Endothelial cell of umbilical vein (primary cell): ENCODE data around the gene SPATA6L. TPM values are rescaled to one million over a fixed set of nuclear protein-coding genes. Genes with fewer than 3 reads are reported as not detected.

Experiments
- BruUV-seq: library from RNA; stranded (reverse); fragments of 400-500 nt; replicated peaks from 2 replicates; lab custom pipeline; 2021; lab: Mats Ljungman, UMichigan
- CTCF ChIA-PET: fragments of 300-600, 350-600 bp; sonication (Branson Sonifier 250); formaldehyde crosslinking; loops from one replicate; lab custom pipeline; 2021; ENCODE audit warnings: antibody characterized with exemption, inconsistent platforms; lab: Charles Lee
- POLR2A ChIA-PET: fragments of 300-600, 350-600 bp; sonication (Branson Sonifier 250); formaldehyde crosslinking; loops from one replicate; lab custom pipeline; 2021; ENCODE audit warnings: antibody characterized with exemption, inconsistent platforms; lab: Charles Lee
- DNase-seq: peaks from one replicate; pipeline ENCODE4 v3.0.0-alpha.2; 2011; ENCODE audit warnings: low read depth, low spot score
- FAIRE-seq: peaks from 2 replicates; lab custom pipeline; 2011; peaks lifted over from hg19 to GRCh38; lab: Jason Lieb, UNC
- H2AFZ ChIP-seq: 2 replicates; pipeline ENCODE4 v1.6.0; 2012; ENCODE audit warnings: low read depth, low read length, control low read depth, inconsistent platforms
- H3K27ac ChIP-seq: 2 replicates; pipeline ENCODE4 v1.5.1; 2011; ENCODE audit warnings: low read depth, mild to moderate bottlenecking, control low read depth, low read length, moderate library complexity; ENCODE audit not compliant: insufficient read depth
- H3K27me3 ChIP-seq, 2 experiments: 2 replicates each; pipeline versions ENCODE4 v1.6.0 to v1.6.1; 2011; ENCODE audit warnings: low read length in 2 of 2, mixed read lengths in 1 of 2; ENCODE audit not compliant: control insufficient read depth in 2 of 2, insufficient read depth in 2 of 2
- H3K36me3 ChIP-seq, 2 experiments: 2 replicates in 1 of 2; 3 replicates in 1 of 2; pipeline ENCODE4 v1.5.1; 2011; ENCODE audit warnings: low read length in 2 of 2, mild to moderate bottlenecking in 1 of 2, moderate library complexity in 1 of 2; ENCODE audit not compliant: control insufficient read depth in 2 of 2, insufficient read depth in 2 of 2; ENCODE audit errors: extremely low read depth in 1 of 2
- H3K4me1 ChIP-seq: 3 replicates; pipeline ENCODE4 v1.5.1; 2011; ENCODE audit warnings: mild to moderate bottlenecking, low read length; ENCODE audit not compliant: control insufficient read depth, insufficient read depth; ENCODE audit errors: extremely low read depth
- H3K4me2 ChIP-seq: 2 replicates; pipeline ENCODE4 v1.6.1; 2011; ENCODE audit warnings: low read length, control low read depth, mixed read lengths; ENCODE audit not compliant: insufficient read depth
- H3K4me3 ChIP-seq, 3 experiments: fragments of 200-600 bp in 1 of 3; sonication (generic), shearing (Covaris generic) in 1 of 3; replicated peaks in 1 of 3; 2 replicates each; pipeline ENCODE4 v1.5.1; 2011 to 2016; ENCODE audit warnings: control low read depth in 3 of 3, low read length in 3 of 3, mild to moderate bottlenecking in 2 of 3, inconsistent platforms in 1 of 3, low read depth in 1 of 3, moderate library complexity in 1 of 3; ENCODE audit not compliant: insufficient read depth in 1 of 3
- H3K79me2 ChIP-seq: 2 replicates; pipeline ENCODE4 v1.6.0; 2012; ENCODE audit warnings: low read length, inconsistent platforms; ENCODE audit not compliant: control insufficient read depth, insufficient read depth
- H3K9ac ChIP-seq: replicated peaks from 2 replicates; pipeline ENCODE3; 2011; ENCODE audit warnings: low read length, control low read depth; ENCODE audit not compliant: insufficient read depth; ENCODE audit errors: extremely low read depth
- H3K9me1 ChIP-seq: replicated peaks from 3 replicates; pipeline ENCODE4 v1.6.0; 2011; ENCODE audit warnings: mild to moderate bottlenecking, low read length; ENCODE audit not compliant: control insufficient read depth, insufficient read depth; ENCODE audit errors: extremely low read depth
- H3K9me3 ChIP-seq: replicated peaks from 2 replicates; pipeline ENCODE4 v1.5.1; 2012; ENCODE audit warnings: low read length, inconsistent platforms; ENCODE audit not compliant: control insufficient read depth, insufficient read depth
- H4K20me1 ChIP-seq: replicated peaks from 2 replicates; pipeline ENCODE3; 2011; ENCODE audit warnings: mild to moderate bottlenecking, low read length; ENCODE audit not compliant: control insufficient read depth, insufficient read depth; ENCODE audit errors: extremely low read depth
- EZH2 ChIP-seq: IDR thresholded peaks from 2 replicates; pipeline ENCODE4 v1.6.1; 2012; ENCODE audit warnings: borderline replicate concordance, low read depth, mild to moderate bottlenecking, moderate library complexity, low read length, inconsistent platforms; ENCODE audit not compliant: severe bottlenecking
- FOS ChIP-seq: IDR thresholded peaks from 2 replicates; pipeline ENCODE4 v1.6.1; 2011; ENCODE audit warnings: mild to moderate bottlenecking, low read length, moderate library complexity, borderline replicate concordance; ENCODE audit not compliant: insufficient read depth
- GATA2 ChIP-seq: IDR thresholded peaks from 2 replicates; pipeline ENCODE4 v1.7.0; 2011; ENCODE audit warnings: low read depth, mild to moderate bottlenecking, moderate library complexity, mixed read lengths, low read length; ENCODE audit not compliant: insufficient read length, insufficient read depth
- JUN ChIP-seq: IDR thresholded peaks from 2 replicates; pipeline ENCODE4 v1.6.1; 2011; ENCODE audit warnings: borderline replicate concordance, low read depth; ENCODE audit not compliant: insufficient read length, insufficient read depth
- MYC ChIP-seq: IDR thresholded peaks from one replicate; pipeline ENCODE4 v1.6.1; 2011; ENCODE audit warnings: mild to moderate bottlenecking, low read depth, low read length
- POLR2A ChIP-seq: IDR thresholded peaks from 2 replicates; pipeline ENCODE4 v1.6.1; 2012; ENCODE audit warnings: low read depth, mild to moderate bottlenecking, control low read depth, low read length
- POLR2AphosphoS5 ChIP-seq: IDR thresholded peaks from 2 replicates; pipeline ENCODE4 v1.6.1; 2012; ENCODE audit warnings: low read depth, mild to moderate bottlenecking, control low read depth, low read length, moderate library complexity; ENCODE audit not compliant: insufficient read depth
- dilution Hi-C: fragments of 300-500 bp; cut with MboI; formaldehyde crosslinking; loops from one replicate; pipeline ENCODE4 v1.15.0; 2019; ENCODE audit warnings: low sequenced_read_pairs; ENCODE audit not compliant: extremely low pct_ligation_motif_present
- intact Hi-C: fragments of 100-400 bp; cut with micrococcal nuclease; formaldehyde crosslinking; loops from one replicate; pipeline ENCODE4 v1.10.0; 2022
- polyA plus RNA-seq, 4 experiments: library from polyadenylated mRNA; depleted of rRNA in 3 of 4; stranded (reverse) in 3 of 4; unstranded in 1 of 4; fragments of >200 nt; gene quantifications; 2 replicates each; pipeline versions ENCODE4 v1.2.1 to v1.2.3, GENCODE V29; 2011 to 2012; ENCODE audit warnings: missing spikeins in 1 of 4
- total RNA-seq: library from RNA; stranded (reverse); gene quantifications from 2 replicates; pipeline ENCODE4 v1.2.3, GENCODE V29; 2021
- TF ChIP-seq, protein P1 (sequence below), 2 donors: IDR thresholded peaks; 1 replicate in 1 of 2; 2 replicates in 1 of 2; pipeline ENCODE4 v1.5.1; 2011; ENCODE audit warnings: low read length in 2 of 2, mild to moderate bottlenecking in 2 of 2, moderate library complexity in 2 of 2, control low read depth in 1 of 2, inconsistent platforms in 1 of 2, low read depth in 1 of 2; ENCODE audit not compliant: insufficient read depth in 1 of 2; ENCODE audit errors: extremely low read depth in 1 of 2
- TF ChIP-seq, protein P2 (sequence below): IDR thresholded peaks from 2 replicates; pipeline ENCODE4 v1.6.1; 2011; ENCODE audit not compliant: insufficient read depth, insufficient read length

SPATA6L gene
- total and polyA plus RNA-seq, 2 donors (not counting 3 experiments of a cell fraction or from before 2014, with no cell fraction given): 0.40 to 1.5 TPM

DNA sequence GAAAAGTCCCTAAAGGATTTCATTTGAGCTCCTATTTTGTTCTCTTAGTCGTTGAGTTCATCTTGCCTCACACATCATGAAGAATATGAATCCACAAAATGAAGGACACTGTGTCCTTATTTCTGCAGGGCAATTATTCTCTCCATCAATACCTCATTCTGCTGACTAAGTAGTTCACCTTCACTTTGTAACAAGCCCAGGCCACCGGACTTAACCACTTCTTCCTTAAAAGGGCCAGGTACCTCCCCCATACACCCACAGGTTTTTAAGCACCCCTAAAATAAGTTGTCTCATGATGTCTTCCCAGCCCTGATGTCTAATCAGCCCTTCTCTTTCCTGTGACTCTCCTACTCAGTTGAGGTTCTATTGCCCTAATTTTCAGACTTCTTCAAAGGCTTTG is 71.3 kb downstream of the SPATA6L start:
- no peak overlapping the region for H3K4me2 ChIP-seq
- H3K27ac ChIP-seq: no peak overlapping the region
- no peaks in the 10 kb centered on the region for H3K9me3 ChIP-seq
- H2AFZ ChIP-seq: no peak overlapping the region
- ChIA-PET CTCF (interaction anchor here (2.4 kb wide), 1 partner anchor 9 kb away, joined by 13 read pairs; no protein-coding TSS in a partner anchor), POLR2A (no interaction called here)
- no peaks in the 10 kb centered on the region for H4K20me1 ChIP-seq
- no peak overlapping the region for H3K4me3 ChIP-seq
- no peaks in the 10 kb centered on the region for H3K27me3 ChIP-seq
- H3K9me1 ChIP-seq: no peaks in the 10 kb centered on the region
- H3K36me3 ChIP-seq: no peaks in the 10 kb centered on the region
- TF ChIP-seq, protein P1, sequence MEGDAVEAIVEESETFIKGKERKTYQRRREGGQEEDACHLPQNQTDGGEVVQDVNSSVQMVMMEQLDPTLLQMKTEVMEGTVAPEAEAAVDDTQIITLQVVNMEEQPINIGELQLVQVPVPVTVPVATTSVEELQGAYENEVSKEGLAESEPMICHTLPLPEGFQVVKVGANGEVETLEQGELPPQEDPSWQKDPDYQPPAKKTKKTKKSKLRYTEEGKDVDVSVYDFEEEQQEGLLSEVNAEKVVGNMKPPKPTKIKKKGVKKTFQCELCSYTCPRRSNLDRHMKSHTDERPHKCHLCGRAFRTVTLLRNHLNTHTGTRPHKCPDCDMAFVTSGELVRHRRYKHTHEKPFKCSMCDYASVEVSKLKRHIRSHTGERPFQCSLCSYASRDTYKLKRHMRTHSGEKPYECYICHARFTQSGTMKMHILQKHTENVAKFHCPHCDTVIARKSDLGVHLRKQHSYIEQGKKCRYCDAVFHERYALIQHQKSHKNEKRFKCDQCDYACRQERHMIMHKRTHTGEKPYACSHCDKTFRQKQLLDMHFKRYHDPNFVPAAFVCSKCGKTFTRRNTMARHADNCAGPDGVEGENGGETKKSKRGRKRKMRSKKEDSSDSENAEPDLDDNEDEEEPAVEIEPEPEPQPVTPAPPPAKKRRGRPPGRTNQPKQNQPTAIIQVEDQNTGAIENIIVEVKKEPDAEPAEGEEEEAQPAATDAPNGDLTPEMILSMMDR (IDR thresholded peaks at IDR 0.05; ENCODE audit: extremely low read depth in 1 of 2, insufficient read depth in 1 of 2, low read depth in 1 of 2, low read length in 2 of 2): no peak
- no peak for TF ChIP-seq FOS
- TF ChIP-seq POLR2AphosphoS5: no peak
- TF ChIP-seq, protein P2, sequence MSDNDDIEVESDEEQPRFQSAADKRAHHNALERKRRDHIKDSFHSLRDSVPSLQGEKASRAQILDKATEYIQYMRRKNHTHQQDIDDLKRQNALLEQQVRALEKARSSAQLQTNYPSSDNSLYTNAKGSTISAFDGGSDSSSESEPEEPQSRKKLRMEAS: no peak
- TF ChIP-seq POLR2A: no peak
- TF ChIP-seq JUN: no peak
- no peak for TF ChIP-seq GATA2
- no peak for TF ChIP-seq EZH2
- no peak for TF ChIP-seq MYC
- H3K9ac ChIP-seq: no peak overlapping the region
- FAIRE-seq: no peak
- no peak for DNase-seq
- dilution Hi-C loops: no loop called here
- H3K79me2 ChIP-seq: no peaks in the 10 kb centered on the region
- H3K4me1 ChIP-seq: peaks cover 17% of the 10 kb centered on the region
- intact Hi-C loops: loop anchor here (5.0 kb wide), 1 partner anchor 147 kb away; the partner anchor contains the start of gene AK3
- no TSS peak for BruUV-seq
